Panc1 (cell line): ENCODE data around the gene PRKCA. TPM values are rescaled to one million over a fixed set of nuclear protein-coding genes. Genes with fewer than 3 reads are reported as not detected.

ENCODE experiments used
- ATAC-seq: fragments of 200-7000 bp; cut with Tn5 transposase; 2 replicates; pipeline ENCODE4 v1.9.1; 2020; ENCODE audit warnings: mild to moderate bottlenecking, moderate library complexity
- BruUV-seq: library from RNA; stranded (reverse); fragments of 400-500 nt; replicated peaks from 2 replicates; lab custom pipeline; 2021; lab: Mats Ljungman, UMichigan
- CTCF ChIA-PET: fragments of 300-600 bp; sonication (Branson Sonifier 250); formaldehyde crosslinking; loops from one replicate; lab custom pipeline; 2022; ENCODE audit warnings: antibody characterized with exemption; lab: Charles Lee
- POLR2A ChIA-PET: fragments of 300-600 bp; sonication (Branson Sonifier 250); formaldehyde crosslinking; loops from one replicate; lab custom pipeline; 2022; ENCODE audit warnings: antibody characterized with exemption; lab: Charles Lee
- DNase-seq: peaks from one replicate; pipeline ENCODE4 v3.0.0-alpha.2; 2010; ENCODE audit warnings: low read depth, low spot score
- H3K27ac ChIP-seq: 2 replicates; pipeline ENCODE4 v1.5.1; 2011; ENCODE audit warnings: mild to moderate bottlenecking, low read length, inconsistent platforms
- H3K27me3 ChIP-seq: fragments of 200-500 bp; sonication (Bioruptor generic); 2 replicates; pipeline ENCODE4 v1.6.0; 2014; ENCODE audit warnings: low read length, inconsistent platforms; ENCODE audit not compliant: control insufficient read depth, insufficient read depth
- H3K36me3 ChIP-seq: fragments of 200-500 bp; sonication (Bioruptor generic); 2 replicates; pipeline ENCODE4 v1.5.1; 2014; ENCODE audit warnings: inconsistent platforms, mild to moderate bottlenecking, low read length, moderate library complexity; ENCODE audit not compliant: control insufficient read depth, insufficient read depth
- H3K4me1 ChIP-seq: 2 replicates; pipeline ENCODE4 v1.5.1; 2011; ENCODE audit warnings: inconsistent platforms, mild to moderate bottlenecking, low read length, moderate library complexity; ENCODE audit not compliant: control insufficient read depth, insufficient read depth
- H3K4me3 ChIP-seq, 2 experiments: 2 replicates each; pipeline ENCODE4 v1.5.1; 2011 to 2012; ENCODE audit warnings: low read depth in 2 of 2, low read length in 2 of 2, mild to moderate bottlenecking in 2 of 2, inconsistent platforms in 1 of 2, moderate library complexity in 1 of 2
- H3K9me3 ChIP-seq: fragments of 200-500 bp; sonication (Bioruptor generic); 2 replicates; pipeline ENCODE4 v1.5.1; 2014; ENCODE audit warnings: low read depth, mild to moderate bottlenecking, inconsistent platforms, low read length, moderate library complexity; ENCODE audit not compliant: control insufficient read depth, insufficient read depth
- POLR2AphosphoS5 ChIP-seq: IDR thresholded peaks from 2 replicates; pipeline ENCODE4 v1.6.1; 2012; ENCODE audit warnings: mild to moderate bottlenecking, low read depth, low read length, moderate library complexity
- SIN3A ChIP-seq: IDR thresholded peaks from 2 replicates; pipeline ENCODE4 v1.6.1; 2012; ENCODE audit warnings: low read depth, mild to moderate bottlenecking, low read length, moderate library complexity, borderline replicate concordance; ENCODE audit not compliant: insufficient read depth
- TCF7L2 ChIP-seq: IDR thresholded peaks from 2 replicates; pipeline ENCODE4 v1.6.1; 2011; ENCODE audit warnings: mild to moderate bottlenecking, low read depth, low read length, inconsistent platforms
- in situ Hi-C: cut with HindIII; loops from 2 replicates; pipeline ENCODE4 v1.10.0; 2016; ENCODE audit warnings: low sequenced_read_pairs, low pct_unique_long_range_greater_than_20kb
- intact Hi-C: fragments of 100-400 bp; cut with micrococcal nuclease; formaldehyde crosslinking; loops from one replicate; pipeline ENCODE4 v1.10.0; 2022; ENCODE audit not compliant: unreplicated experiment
- total RNA-seq: library from RNA; stranded (reverse); gene quantifications from one replicate; pipeline ENCODE4 v1.2.1, GENCODE V29; 2021; ENCODE audit not compliant: unreplicated experiment
- TF ChIP-seq, protein P1 (sequence below): fragments of 450-650 bp; IDR thresholded peaks from 2 replicates; pipeline ENCODE4 v1.5.1; 2017; ENCODE audit warnings: mild to moderate bottlenecking
- TF ChIP-seq, protein P2 (sequence below), 2 experiments: IDR thresholded peaks; 2 replicates each; pipeline ENCODE4 v1.6.1; 2011 to 2012; ENCODE audit warnings: low read depth in 2 of 2, control low read depth in 1 of 2, low read length in 1 of 2, mild to moderate bottlenecking in 1 of 2, moderate library complexity in 1 of 2; ENCODE audit not compliant: insufficient read depth in 1 of 2

Gene PRKCA
- total RNA-seq, 1 experiment from 2014 or later, result 53.0 TPM

DNA sequence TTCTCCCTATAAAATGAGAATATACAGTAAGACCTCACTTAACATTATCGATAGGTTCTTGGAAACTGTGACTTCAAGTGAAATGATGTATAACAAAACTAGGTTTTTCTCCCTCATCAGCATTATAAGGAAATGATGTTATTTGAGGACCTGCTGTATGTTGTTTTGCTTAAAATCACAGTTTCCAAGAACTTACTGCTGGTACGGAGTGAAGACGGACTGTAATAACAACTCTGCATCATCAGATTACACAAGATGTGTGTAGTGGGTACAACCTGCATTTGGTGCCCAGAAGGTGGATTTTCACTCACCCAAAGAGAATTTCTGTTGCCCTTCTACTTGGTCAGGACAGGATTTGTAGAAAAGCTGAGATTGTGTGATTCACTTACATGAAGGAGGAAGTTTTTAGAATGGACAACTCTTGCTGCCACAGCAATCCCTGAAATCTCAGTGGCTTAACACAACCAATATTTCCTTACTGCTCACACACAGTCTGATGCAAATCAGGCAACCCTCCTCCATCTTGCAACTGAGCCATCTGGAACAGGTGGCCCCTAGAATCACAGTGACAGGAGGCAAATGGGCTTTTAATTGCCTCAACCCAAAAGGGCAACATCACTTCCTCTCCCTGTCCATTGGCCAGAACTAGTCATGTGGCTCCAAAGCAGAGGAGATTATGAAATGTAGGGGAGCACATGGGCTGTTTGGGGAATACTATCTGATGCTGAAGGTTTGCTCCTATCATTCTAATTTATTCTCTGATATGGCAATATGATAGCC is 464.9 kb downstream of the PRKCA start:
- intact Hi-C loops, result no loop called here
- ChIA-PET CTCF (no interaction called here), POLR2A (no interaction called here)
- no peak for ATAC-seq
- no peak overlapping the region for H3K27ac ChIP-seq
- no peak overlapping the region for H3K4me3 ChIP-seq
- in situ Hi-C loops, result no loop called here
- no peaks in the 10 kb centered on the region for H3K9me3 ChIP-seq
- no peaks in the 10 kb centered on the region for H3K27me3 ChIP-seq
- TF ChIP-seq, protein P1, sequence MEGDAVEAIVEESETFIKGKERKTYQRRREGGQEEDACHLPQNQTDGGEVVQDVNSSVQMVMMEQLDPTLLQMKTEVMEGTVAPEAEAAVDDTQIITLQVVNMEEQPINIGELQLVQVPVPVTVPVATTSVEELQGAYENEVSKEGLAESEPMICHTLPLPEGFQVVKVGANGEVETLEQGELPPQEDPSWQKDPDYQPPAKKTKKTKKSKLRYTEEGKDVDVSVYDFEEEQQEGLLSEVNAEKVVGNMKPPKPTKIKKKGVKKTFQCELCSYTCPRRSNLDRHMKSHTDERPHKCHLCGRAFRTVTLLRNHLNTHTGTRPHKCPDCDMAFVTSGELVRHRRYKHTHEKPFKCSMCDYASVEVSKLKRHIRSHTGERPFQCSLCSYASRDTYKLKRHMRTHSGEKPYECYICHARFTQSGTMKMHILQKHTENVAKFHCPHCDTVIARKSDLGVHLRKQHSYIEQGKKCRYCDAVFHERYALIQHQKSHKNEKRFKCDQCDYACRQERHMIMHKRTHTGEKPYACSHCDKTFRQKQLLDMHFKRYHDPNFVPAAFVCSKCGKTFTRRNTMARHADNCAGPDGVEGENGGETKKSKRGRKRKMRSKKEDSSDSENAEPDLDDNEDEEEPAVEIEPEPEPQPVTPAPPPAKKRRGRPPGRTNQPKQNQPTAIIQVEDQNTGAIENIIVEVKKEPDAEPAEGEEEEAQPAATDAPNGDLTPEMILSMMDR, result no peak
- TF ChIP-seq, protein P2, sequence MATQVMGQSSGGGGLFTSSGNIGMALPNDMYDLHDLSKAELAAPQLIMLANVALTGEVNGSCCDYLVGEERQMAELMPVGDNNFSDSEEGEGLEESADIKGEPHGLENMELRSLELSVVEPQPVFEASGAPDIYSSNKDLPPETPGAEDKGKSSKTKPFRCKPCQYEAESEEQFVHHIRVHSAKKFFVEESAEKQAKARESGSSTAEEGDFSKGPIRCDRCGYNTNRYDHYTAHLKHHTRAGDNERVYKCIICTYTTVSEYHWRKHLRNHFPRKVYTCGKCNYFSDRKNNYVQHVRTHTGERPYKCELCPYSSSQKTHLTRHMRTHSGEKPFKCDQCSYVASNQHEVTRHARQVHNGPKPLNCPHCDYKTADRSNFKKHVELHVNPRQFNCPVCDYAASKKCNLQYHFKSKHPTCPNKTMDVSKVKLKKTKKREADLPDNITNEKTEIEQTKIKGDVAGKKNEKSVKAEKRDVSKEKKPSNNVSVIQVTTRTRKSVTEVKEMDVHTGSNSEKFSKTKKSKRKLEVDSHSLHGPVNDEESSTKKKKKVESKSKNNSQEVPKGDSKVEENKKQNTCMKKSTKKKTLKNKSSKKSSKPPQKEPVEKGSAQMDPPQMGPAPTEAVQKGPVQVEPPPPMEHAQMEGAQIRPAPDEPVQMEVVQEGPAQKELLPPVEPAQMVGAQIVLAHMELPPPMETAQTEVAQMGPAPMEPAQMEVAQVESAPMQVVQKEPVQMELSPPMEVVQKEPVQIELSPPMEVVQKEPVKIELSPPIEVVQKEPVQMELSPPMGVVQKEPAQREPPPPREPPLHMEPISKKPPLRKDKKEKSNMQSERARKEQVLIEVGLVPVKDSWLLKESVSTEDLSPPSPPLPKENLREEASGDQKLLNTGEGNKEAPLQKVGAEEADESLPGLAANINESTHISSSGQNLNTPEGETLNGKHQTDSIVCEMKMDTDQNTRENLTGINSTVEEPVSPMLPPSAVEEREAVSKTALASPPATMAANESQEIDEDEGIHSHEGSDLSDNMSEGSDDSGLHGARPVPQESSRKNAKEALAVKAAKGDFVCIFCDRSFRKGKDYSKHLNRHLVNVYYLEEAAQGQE (IDR thresholded peaks at IDR 0.05; ENCODE audit: insufficient read depth in 1 of 2, low read depth in 2 of 2, low read length in 1 of 2), result no peak
- no TSS peak for BruUV-seq
- H3K36me3 ChIP-seq, result no peaks in the 10 kb centered on the region; the same call in 1 of the 2 replicates
- DNase-seq, result no peak
- H3K4me1 ChIP-seq, result no peaks in the 10 kb centered on the region

DNA sequence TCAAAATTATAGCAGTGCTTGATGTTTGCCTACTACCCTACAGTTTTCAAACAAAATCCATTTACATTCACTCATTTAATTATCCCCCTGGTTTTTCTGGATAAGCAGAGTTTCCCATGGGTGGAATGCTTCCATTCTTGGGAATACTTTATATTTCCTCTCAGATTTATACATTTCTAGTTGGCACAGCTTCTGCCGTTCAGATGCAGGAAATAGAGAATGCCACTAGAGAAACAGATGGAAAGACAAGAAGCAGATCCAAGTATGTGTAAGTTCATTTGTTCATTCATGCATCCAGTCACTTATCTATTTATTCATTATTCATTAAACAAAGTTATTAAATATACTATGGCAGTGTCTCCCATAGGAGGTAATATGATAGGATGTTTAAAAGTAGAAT is 467.5 kb downstream of the PRKCA start:
- ChIA-PET POLR2A (no interaction called here), CTCF (no interaction called here)
- no TSS peak for BruUV-seq
- intact Hi-C loops, result no loop called here
- no peak for ATAC-seq
- H3K27ac ChIP-seq, result no peak overlapping the region
- in situ Hi-C loops, result no loop called here
- H3K9me3 ChIP-seq, result no peaks in the 10 kb centered on the region
- H3K27me3 ChIP-seq, result no peaks in the 10 kb centered on the region
- no peaks in the 10 kb centered on the region for H3K4me1 ChIP-seq
- TF ChIP-seq SIN3A (no peak), TCF7L2 (no peak), POLR2AphosphoS5 (no peak)
- TF ChIP-seq, protein P1, result no peak
- TF ChIP-seq, protein P2 (IDR thresholded peaks at IDR 0.05; ENCODE audit: insufficient read depth in 1 of 2, low read depth in 2 of 2, low read length in 1 of 2), result no peak
- H3K4me3 ChIP-seq, result no peak overlapping the region
- no peak for DNase-seq
- peaks cover 4% of the 10 kb centered on the region; the same call in 1 of the 2 replicates for H3K36me3 ChIP-seq
